Thymus (tissue), 11 donors: ENCODE measurements around the gene NEMP2. TPM values are rescaled to one million over a fixed set of nuclear protein-coding genes. Genes with fewer than 3 reads are reported as not detected.

Experiments
- DNase-seq, 9 donors: peaks; one replicate each; pipeline ENCODE4 v3.0.0-alpha.2; 2013; ENCODE audit warnings: low spot score in 9 of 9, low read depth in 6 of 9, missing footprints in 1 of 9
- H3K27ac ChIP-seq, 2 donors: one replicate each; pipeline ENCODE4 v1.5.1; 2013; ENCODE audit warnings: control low read depth in 1 of 2, low read depth in 1 of 2, low read length in 1 of 2, mild to moderate bottlenecking in 1 of 2, moderate library complexity in 1 of 2
- H3K27me3 ChIP-seq, 2 donors: one replicate each; pipeline ENCODE4 v1.5.1; 2013; ENCODE audit warnings: low read length in 1 of 2; ENCODE audit not compliant: control insufficient read depth in 2 of 2, insufficient read depth in 1 of 2
- H3K36me3 ChIP-seq, 2 donors: one replicate each; pipeline ENCODE4 v1.5.1; 2013; ENCODE audit warnings: low read length in 1 of 2, mild to moderate bottlenecking in 1 of 2, moderate library complexity in 1 of 2; ENCODE audit not compliant: control insufficient read depth in 2 of 2, insufficient read depth in 2 of 2
- H3K4me1 ChIP-seq, 2 donors: one replicate each; pipeline ENCODE4 v1.5.1; 2013; ENCODE audit warnings: low read length in 2 of 2; ENCODE audit not compliant: control insufficient read depth in 2 of 2, insufficient read depth in 2 of 2
- H3K4me3 ChIP-seq, 2 donors: one replicate each; pipeline ENCODE4 v1.5.1; 2013; ENCODE audit warnings: low read length in 2 of 2, control low read depth in 1 of 2, mild to moderate bottlenecking in 1 of 2
- H3K9me3 ChIP-seq, 2 donors: one replicate each; pipeline ENCODE4 v1.5.1; 2013; ENCODE audit warnings: low read length in 1 of 2, mild to moderate bottlenecking in 1 of 2; ENCODE audit not compliant: control insufficient read depth in 2 of 2, insufficient read depth in 1 of 2
- WGBS: extraction: QIAGEN DNeasy Blood & Tissue Kit; methylation state at CpG from one replicate; pipeline ENCODE4 v1.1.7; 2013; 5-methylcytosine and 5-hydroxymethylcytosine counted together
- polyA plus RNA-seq: library from polyadenylated mRNA; stranded (reverse); fragments of 200-250 nt; gene quantifications from one replicate; pipeline ENCODE4 v1.2.3, GENCODE V29; 2013
- total RNA-seq: library from RNA; stranded (reverse); fragments of 120-200 nt; gene quantifications from one replicate; pipeline ENCODE4 v1.2.4, GENCODE V29; 2013
- donor health status: healthy.

The NEMP2 gene
- total and polyA plus RNA-seq, 2 donors: 1.9 to 10.2 TPM

DNA sequence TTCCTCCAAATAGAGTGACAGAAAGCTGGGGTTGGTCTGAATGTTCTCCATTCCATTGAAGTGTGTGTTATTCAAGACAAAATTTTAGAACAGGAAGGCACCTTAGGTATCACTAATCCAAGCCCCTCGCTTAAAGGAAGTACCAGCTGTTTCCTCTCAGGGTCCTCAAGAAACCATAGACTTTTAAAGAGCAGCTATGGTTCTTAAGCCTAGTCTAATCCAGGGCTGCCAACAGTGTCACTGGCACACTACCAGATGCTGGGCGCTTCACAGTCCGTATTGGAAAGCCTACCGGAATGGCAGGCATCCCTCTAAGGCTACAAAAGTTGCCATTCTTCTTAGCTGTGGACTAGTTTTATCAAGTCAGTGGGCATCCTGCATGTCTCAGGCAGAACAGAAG lies 1.9 kb downstream of the NEMP2 start:
- Histone ChIP-seq H3K4me3 (no peak overlapping the region), H3K27ac (peak overlapping the region; percentile 21 to 95), H3K9me3 (peaks cover 0 to under 1% of the 10 kb centered on the region in 2 donors), H3K4me1 (peaks cover 16 to 41% of the 10 kb centered on the region in 2 donors), H3K27me3 (no peaks in the 10 kb centered on the region), H3K36me3 (peaks cover 0 to 3% of the 10 kb centered on the region in 2 donors)
- peak in 2 of 9 donors; percentile 42 to 64 for DNase-seq
- WGBS: 12% methylated on average over 4 of the region's 4 CpGs

DNA sequence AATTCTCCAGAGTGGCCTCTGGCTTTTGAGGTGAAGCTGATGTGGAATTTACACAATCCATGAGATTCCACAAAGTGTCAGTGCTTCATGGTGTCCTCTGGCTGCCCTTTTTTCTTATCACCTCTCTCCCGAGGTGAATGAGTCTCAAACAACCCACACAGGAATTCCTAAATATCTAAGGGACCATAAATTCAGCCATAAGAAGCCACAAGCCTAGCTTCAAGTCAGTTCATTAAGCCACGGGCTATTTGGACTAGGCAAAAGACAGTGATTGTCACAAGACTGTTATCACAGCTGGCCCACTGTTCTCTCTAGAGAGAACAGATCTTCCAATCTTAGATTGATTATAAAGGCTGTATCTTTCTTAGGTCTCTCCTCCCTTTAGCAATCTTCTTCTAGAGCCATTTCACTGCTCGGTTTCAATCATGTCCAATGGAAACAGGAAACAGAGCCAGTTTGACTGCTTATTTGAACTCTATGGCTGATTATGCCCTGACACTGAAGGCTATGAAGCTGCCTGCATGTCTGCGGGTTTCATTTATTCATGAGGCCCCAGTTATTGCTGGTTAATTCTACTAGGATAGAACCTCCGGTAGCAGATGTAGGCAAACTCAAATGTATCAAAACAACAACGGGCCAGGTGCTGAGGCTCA lies 4.1 kb downstream of the NEMP2 start:
- Histone ChIP-seq H3K27me3 (no peaks in the 10 kb centered on the region), H3K4me3 (no peak overlapping the region), H3K36me3 (peaks cover 0 to 4% of the 10 kb centered on the region in 2 donors), H3K27ac (peak overlapping the region in 1 of 2 donors; percentile 9), H3K4me1 (peaks cover 16 to 36% of the 10 kb centered on the region in 2 donors), H3K9me3 (no peaks in the 10 kb centered on the region)
- no peak for DNase-seq
- WGBS: 74% methylated on average over 6 of the region's 6 CpGs

DNA sequence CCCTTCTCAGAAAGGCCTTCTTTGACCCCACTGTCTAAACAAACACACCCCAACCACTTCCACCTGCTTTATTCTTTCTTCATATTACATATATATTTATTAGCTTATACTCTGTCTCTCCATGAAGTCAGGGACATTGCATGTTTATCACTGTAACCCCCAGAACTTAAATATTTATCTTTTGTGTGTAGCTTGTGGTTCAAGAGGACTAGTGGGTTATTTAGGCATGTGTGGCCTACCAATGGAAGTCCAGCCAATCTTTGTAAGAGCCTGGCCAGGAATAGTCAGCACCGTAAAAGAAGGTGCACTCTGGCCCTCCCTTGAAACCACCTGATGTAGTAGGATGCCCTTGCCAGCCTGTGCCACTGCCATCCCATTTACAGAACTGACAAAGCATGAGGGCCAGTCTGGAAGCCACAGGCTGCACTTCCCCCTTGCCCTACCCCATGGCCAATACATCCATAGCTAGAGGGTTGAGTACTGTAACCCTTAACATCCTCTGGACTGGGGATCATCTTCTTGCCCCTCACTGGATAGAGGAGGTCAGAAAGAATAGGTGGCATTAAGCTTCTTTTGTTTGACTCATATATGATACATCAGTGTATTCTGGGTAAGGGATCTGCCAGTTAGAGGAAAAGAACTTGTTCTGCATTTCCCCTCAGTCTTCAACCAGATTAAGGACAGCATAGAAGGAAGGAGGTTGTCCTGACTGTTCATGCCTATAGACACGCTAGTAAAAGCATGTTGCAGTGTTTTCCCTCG lies 4.9 kb downstream of the NEMP2 start:
- Histone ChIP-seq H3K36me3 (peaks cover 0 to 4% of the 10 kb centered on the region in 2 donors), H3K4me1 (peaks cover 16 to 36% of the 10 kb centered on the region in 2 donors), H3K4me3 (no peak overlapping the region), H3K27ac (no peak overlapping the region), H3K9me3 (no peaks in the 10 kb centered on the region), H3K27me3 (no peaks in the 10 kb centered on the region)
- no peak for DNase-seq
- 71% methylated on average over 3 of the region's 3 CpGs for WGBS

DNA sequence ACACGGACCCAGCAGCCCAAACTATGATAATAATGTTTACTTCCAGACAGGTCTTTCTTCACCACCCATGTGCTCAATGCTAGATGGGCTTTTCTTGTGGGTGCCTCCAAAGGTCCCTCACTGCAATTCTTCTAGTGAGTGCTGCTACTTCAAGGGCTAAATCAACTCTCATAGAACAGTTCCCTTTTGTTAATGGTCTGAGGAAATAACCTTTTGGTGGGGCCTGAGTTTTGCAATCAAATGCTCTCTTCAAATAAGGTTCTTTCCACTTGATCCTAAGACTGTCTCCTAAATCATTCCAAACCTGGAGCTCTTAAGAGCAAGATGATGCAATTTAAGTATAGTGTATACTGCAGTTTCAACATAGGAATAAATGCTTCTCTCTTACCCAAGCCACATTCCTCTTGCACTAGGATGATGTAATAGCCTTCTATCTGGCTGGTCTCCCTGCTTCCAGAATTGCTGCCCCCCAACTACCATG lies 6.0 kb downstream of the NEMP2 start:
- Histone ChIP-seq H3K4me3 (no peak overlapping the region), H3K27ac (no peak overlapping the region), H3K9me3 (no peaks in the 10 kb centered on the region), H3K36me3 (peaks cover 0 to 13% of the 10 kb centered on the region in 2 donors), H3K27me3 (no peaks in the 10 kb centered on the region), H3K4me1 (peaks cover 13 to 29% of the 10 kb centered on the region in 2 donors)
- DNase-seq: no peak
- 98% methylated on average over 1 of the region's 1 CpG for WGBS

DNA sequence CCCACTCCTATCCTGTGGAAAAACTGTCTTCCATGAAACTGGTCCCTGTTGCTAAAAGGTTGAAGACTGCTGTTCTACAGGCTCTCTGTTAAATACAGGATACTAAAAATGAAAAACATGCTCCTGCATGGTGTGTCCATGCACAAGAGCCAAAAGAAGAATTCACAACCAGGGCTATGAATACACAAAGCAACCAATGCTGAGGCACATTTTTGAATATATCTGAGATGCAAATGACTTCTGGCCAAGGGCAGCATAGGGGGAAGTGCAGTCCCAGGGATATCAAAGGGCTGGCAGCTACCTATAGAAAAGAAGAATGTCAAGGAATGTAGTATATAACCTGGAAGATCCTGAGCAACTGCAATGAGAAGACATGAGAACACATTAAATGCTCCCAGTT lies 6.6 kb downstream of the NEMP2 start:
- Histone ChIP-seq H3K27me3 (no peaks in the 10 kb centered on the region), H3K4me1 (peaks cover 7 to 23% of the 10 kb centered on the region in 2 donors), H3K27ac (no peak overlapping the region), H3K4me3 (no peak overlapping the region), H3K9me3 (no peaks in the 10 kb centered on the region), H3K36me3 (peaks cover 0 to 16% of the 10 kb centered on the region in 2 donors)
- no peak for DNase-seq

DNA sequence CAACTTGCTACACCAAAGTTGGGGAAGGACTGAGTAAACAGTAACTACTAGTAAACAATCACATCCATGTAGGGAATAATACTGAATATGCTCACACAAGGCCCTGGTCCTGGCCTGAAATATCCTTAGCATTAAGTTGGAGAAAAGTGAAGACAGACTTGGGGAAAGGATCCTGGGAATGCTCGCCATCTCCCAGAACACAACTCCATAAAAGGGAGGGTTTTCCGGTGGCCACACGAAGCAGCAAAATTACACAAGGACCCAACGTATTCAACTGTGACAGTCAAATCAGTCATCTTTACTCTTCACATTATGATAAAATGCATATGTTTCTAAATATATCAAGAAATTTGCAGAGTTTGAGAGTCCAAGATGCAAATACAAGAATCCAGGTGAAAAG lies 7.3 kb downstream of the NEMP2 start:
- Histone ChIP-seq H3K4me3 (no peak overlapping the region), H3K9me3 (no peaks in the 10 kb centered on the region), H3K4me1 (peaks cover 0 to 16% of the 10 kb centered on the region in 2 donors), H3K27me3 (no peaks in the 10 kb centered on the region), H3K27ac (no peak overlapping the region), H3K36me3 (peaks cover 0 to 16% of the 10 kb centered on the region in 2 donors)
- WGBS: 98% methylated on average over 4 of the region's 4 CpGs
- DNase-seq: no peak

DNA sequence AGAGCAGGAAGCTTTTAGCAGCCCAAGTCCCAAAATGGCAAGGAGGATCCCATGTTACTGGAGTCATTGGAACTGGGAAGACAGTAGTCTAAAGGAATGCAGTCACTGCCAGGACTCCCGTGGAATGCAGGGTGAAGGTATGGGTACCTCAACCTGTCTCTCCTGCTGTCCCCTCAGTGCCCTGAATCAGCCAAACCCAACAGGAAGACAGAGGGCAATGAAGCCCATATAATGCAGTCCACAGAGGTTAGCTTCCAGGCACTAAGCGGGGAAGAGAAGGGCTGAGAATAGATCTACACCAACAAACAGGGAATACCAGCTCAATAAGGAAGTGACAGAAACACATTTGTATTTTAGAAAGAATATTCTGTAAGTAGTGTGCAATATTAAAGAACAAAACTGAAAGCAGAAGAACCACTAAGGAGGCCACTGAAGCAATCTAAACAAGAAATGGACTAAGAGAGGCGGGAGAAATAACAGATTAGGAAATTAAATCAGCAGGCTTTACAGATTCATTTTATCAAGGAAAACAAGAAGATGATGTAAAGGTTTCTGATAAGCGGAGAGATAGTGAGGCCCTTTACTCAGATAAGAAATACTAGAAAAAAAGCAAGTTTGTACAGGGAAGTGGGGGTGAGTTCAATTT lies 8.3 kb downstream of the NEMP2 start:
- Histone ChIP-seq H3K36me3 (peaks cover 0 to 18% of the 10 kb centered on the region in 2 donors), H3K27ac (no peak overlapping the region), H3K9me3 (no peaks in the 10 kb centered on the region), H3K4me1 (peaks cover 0 to 14% of the 10 kb centered on the region in 2 donors), H3K27me3 (no peaks in the 10 kb centered on the region), H3K4me3 (no peak overlapping the region)
- no peak for DNase-seq
- WGBS: 96% methylated on average over 4 of the region's 4 CpGs

DNA sequence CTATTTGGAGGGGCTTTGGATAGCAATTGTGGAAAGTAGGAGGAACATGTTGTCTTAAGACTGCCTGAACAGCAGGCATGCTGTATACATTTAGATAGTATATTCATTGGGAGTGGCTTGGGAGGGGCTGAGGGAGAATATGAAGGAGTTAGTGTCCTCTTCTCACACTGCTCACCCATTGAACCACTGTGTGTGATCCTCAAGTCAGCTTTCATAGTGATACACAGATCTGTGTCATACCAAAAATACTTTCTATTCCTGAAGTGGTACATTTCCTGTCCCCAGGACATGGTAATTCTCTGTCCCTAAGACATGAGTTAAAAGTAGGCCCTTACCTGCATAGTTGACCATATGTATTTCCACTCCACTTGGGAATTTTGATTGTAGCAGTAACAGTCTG lies 9.6 kb downstream of the NEMP2 start:
- no peak for DNase-seq
- Histone ChIP-seq H3K4me3 (no peak overlapping the region), H3K36me3 (peaks cover 0 to 26% of the 10 kb centered on the region in 2 donors), H3K27ac (no peak overlapping the region), H3K9me3 (no peaks in the 10 kb centered on the region), H3K27me3 (no peaks in the 10 kb centered on the region), H3K4me1 (peaks cover 0 to 15% of the 10 kb centered on the region in 2 donors)
